IPS DF 6.9 (cell line): Measurements from ENCODE around the gene MLXIP.

ENCODE experiments used
- DNase-seq: peaks from one replicate; pipeline ENCODE4 v3.0.0-alpha.2; 2013; ENCODE audit warnings: low read depth, low spot score
- H3K27ac ChIP-seq: one replicate; pipeline ENCODE4 v1.5.1; 2013; ENCODE audit warnings: low read length, control low read depth
- H3K27me3 ChIP-seq: 2 replicates; pipeline ENCODE4 v1.6.1; 2013; ENCODE audit warnings: mild to moderate bottlenecking, low read length; ENCODE audit not compliant: control insufficient read depth, insufficient read depth
- H3K36me3 ChIP-seq: 2 replicates; pipeline ENCODE4 v1.6.1; 2013; ENCODE audit warnings: low read length; ENCODE audit not compliant: control insufficient read depth, insufficient read depth
- H3K4me1 ChIP-seq: 2 replicates; pipeline ENCODE4 v1.6.1; 2013; ENCODE audit warnings: low read length; ENCODE audit not compliant: control insufficient read depth, insufficient read depth
- H3K4me3 ChIP-seq: 2 replicates; pipeline ENCODE4 v1.5.1; 2013; ENCODE audit warnings: mild to moderate bottlenecking, low read length
- H3K9me3 ChIP-seq: 2 replicates; pipeline ENCODE4 v1.6.1; 2013; ENCODE audit warnings: low read length, inconsistent platforms; ENCODE audit not compliant: control insufficient read depth, insufficient read depth
- WGBS: extraction: QIAGEN DNeasy Blood & Tissue Kit; methylation state at CpG from one replicate; pipeline ENCODE4 v1.1.7; 2013; ENCODE audit warnings: mixed read lengths, missing lambda C conversion rate; ENCODE audit not compliant: insufficient read length, insufficient coverage; 5-methylcytosine and 5-hydroxymethylcytosine counted together

Gene MLXIP

DNA sequence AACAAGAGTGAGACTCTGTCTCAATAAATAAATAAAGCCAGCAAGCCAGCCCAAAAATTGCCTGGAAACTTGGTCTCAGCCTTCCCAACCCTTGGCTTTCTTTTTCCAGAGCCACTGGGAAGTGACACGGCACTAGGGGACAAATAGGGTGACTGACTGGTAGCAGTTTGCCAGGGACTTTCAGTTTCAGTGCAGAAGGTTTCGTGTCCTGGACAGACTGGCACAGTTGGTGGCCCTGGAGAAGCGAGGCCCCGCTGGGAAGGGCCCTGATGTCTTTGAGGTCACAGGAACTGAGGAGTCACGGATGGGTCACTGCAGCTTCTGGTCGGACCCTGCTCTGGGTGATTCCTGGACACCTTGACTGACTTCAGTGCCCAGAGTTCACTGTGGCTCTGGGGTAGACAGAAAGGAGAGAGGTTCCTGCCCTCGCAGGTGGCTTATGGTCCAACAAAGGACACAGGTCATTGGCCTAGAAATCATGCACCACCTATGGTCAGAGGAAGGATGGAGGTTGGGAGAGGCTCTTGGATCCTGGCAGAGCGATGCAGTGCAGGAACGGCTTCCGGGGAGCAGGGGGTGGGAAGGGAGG lies 107.0 kb downstream of the MLXIP start:
- WGBS: no CpG with 5 or more reads among the region's 10 CpGs
- H3K9me3 ChIP-seq: no peaks in the 10 kb centered on the region
- 0 out of 2 replicates have a peak, but pooled peaks cover 1% of the 10 kb centered on the region for H3K4me1 ChIP-seq
- H3K36me3 ChIP-seq: peaks cover 2% of the 10 kb centered on the region; the same call in 1 of the 2 replicates
- H3K27ac ChIP-seq: no peak overlapping the region
- DNase-seq: no peak
- H3K27me3 ChIP-seq: no peaks in the 10 kb centered on the region; the same call in 1 of the 2 replicates
- no peak overlapping the region for H3K4me3 ChIP-seq

DNA sequence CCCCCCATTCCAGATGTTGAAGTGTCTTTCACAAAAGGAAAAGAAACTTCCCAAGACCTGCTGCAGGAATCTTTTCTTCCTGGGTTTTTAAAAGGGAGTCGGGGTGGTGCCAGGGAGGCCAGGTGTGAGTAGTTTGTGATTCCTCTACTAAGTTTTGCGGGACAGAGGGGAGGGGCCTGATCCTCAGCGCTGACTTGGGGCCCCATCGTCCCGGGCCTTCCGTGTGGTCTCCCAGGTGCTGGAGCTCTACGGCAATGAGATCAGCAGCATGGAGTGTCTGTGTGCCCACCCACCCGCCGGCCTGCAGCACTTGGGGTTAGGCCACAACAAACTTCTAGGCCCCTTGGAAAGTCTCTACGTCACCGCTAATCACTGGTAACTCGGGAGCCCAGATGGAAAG lies 108.9 kb downstream of the MLXIP start:
- no peak for DNase-seq
- 0 out of 2 replicates have a peak, but pooled peaks cover 1% of the 10 kb centered on the region for H3K4me1 ChIP-seq
- H3K4me3 ChIP-seq: no peak overlapping the region
- no peaks in the 10 kb centered on the region for H3K9me3 ChIP-seq
- H3K27me3 ChIP-seq: no peaks in the 10 kb centered on the region; the same call in 1 of the 2 replicates
- peaks cover 2% of the 10 kb centered on the region; the same call in 1 of the 2 replicates for H3K36me3 ChIP-seq
- WGBS: no CpG with 5 or more reads among the region's 12 CpGs
- H3K27ac ChIP-seq: no peak overlapping the region

DNA sequence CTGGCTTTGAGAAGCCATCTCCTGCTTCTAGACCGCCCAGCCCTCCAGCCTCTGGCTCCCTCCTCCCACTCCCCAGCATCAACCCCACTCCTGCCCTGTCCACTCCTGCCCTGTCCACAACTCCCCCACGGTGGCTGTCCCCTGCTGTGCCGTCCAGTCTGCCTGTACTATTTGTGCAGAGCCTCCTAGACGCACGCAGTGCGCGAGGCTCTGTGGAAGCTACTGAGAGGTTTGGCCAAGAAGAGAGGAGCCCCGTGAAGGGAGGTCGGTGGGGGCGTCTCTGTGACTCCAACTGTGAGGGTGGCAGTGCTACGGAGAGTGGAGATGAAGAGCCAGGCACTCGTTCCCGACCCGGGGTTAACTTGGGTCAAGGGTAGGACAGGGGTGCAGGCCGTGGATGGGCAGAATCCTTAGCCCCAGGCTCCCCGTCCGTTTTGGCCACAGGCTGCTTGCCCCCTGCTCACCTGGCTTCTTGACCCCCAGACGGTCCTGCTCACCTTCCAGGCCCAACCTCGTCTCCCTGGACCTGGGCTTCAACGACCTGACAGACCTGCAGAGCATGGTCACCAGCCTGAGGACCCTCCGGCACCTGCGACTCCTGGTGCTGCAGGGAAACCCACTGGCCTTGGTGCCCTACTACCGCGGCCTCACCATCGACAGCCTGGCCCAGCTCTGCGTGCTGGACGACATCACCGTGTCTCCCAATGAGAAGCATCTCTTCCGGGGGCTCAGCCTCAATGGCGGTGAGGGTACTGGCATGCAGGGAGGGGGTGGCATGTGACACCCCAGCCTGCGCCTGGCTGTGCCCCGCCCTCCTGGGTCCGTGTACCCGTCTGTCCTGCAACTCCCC lies 111.3 kb downstream of the MLXIP start:
- Histone ChIP-seq H3K27ac (no peak overlapping the region), H3K36me3 (peaks cover 2% of the 10 kb centered on the region; the same call in 1 of the 2 replicates), H3K4me3 (no peak overlapping the region), H3K9me3 (no peaks in the 10 kb centered on the region), H3K4me1 (no peaks in the 10 kb centered on the region), H3K27me3 (no peaks in the 10 kb centered on the region)
- no CpG with 5 or more reads among the region's 34 CpGs for WGBS
- DNase-seq: no peak

DNA sequence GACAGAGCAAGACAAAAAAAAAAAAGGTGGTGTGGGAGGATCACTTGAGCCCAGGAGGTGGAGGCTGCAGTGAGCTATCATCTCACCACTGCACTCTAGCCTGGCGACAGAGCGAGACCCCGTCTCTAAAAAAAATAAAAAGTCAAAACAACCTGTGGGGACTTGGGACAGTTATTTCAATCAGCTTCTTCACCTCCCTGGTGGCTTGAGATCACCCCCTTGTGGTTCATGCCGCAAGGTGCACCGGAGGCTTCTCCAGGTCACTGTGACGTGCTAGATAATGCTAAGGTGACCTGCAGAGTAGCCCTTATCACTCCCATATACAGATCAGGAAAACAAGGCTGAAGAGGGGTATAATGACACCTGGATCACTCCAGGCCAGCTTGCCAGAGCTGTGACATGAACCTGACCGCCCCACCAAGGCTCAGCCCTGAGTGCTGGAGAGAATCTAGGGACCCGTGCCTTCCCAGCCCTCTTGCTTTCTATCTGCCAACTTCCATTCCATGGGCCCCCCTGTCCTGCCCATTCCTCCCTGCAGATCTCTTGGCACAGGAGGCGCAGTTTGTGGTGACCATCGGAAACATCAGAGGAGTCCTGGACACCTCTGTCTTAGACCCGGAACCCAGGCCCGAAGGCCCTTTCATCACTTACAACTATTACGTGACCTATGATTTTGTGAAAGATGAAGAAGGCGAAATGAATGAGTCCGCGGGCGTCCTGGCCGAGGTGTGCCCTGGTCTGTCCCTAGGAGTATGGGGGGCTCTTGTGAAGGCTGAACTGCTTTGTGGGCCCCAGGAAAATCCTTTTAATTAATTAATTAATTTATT lies 112.5 kb downstream of the MLXIP start:
- H3K27ac ChIP-seq: no peak overlapping the region
- WGBS: no CpG with 5 or more reads among the region's 18 CpGs
- peak; percentile 57 for DNase-seq

DNA sequence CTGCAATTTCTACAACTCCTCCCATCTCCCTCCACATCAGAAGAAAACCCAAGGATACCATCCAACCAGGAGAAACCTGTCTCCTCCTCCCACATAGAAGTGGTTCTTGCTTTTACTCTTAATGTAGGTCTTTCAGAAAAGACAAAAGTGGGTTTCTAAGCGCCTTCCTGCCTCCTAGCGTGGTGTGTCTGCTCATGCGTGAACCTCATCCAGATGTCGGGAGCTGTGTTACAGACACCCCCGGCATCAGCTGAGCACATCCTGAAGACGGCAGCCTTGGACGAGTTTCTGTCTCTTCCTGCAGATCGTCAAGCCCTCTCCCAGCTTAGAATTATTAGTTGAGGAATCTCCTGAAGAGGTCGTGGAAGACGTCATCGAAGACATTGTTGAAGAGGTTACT lies 113.9 kb downstream of the MLXIP start:
- no CpG with 5 or more reads among the region's 11 CpGs for WGBS
- DNase-seq: no peak
- peaks cover 2% of the 10 kb centered on the region; the same call in 1 of the 2 replicates for H3K36me3 ChIP-seq
- no peaks in the 10 kb centered on the region for H3K9me3 ChIP-seq
- no peaks in the 10 kb centered on the region for H3K27me3 ChIP-seq
- H3K4me3 ChIP-seq: no peak overlapping the region
- H3K27ac ChIP-seq: no peak overlapping the region
- no peaks in the 10 kb centered on the region for H3K4me1 ChIP-seq

More for the DNA sequence above, 112.5 kb downstream of the MLXIP start:
- Histone ChIP-seq H3K9me3 (no peaks in the 10 kb centered on the region), H3K4me3 (no peak overlapping the region), H3K27me3 (no peaks in the 10 kb centered on the region), H3K4me1 (no peaks in the 10 kb centered on the region), H3K36me3 (peaks cover 2% of the 10 kb centered on the region; the same call in 1 of the 2 replicates)

DNA sequence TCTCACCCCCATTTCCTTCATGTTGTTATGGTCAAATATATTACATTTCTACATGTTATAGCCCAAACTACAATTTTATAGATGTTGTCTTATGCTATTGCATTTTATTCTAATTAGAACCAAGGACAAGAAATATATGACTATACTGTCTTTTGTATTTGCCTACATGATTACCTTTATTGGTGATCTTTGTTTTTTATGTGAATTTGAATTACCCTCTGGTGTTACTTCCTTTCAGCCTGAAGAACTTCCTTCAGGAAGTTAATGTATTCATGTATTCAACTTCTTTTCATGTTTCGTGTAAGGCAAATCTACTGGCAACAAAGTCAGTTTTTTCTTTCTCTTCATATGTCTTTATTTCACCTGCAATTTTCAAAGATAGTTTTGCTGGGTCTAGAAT lies 116.2 kb downstream of the MLXIP start:
- Histone ChIP-seq H3K27me3 (no peaks in the 10 kb centered on the region), H3K36me3 (peaks cover 2% of the 10 kb centered on the region; the same call in 1 of the 2 replicates), H3K9me3 (no peaks in the 10 kb centered on the region), H3K27ac (no peak overlapping the region), H3K4me1 (no peaks in the 10 kb centered on the region), H3K4me3 (no peak overlapping the region)
- WGBS: no CpG with 5 or more reads among the region's 1 CpG
- DNase-seq: no peak

DNA sequence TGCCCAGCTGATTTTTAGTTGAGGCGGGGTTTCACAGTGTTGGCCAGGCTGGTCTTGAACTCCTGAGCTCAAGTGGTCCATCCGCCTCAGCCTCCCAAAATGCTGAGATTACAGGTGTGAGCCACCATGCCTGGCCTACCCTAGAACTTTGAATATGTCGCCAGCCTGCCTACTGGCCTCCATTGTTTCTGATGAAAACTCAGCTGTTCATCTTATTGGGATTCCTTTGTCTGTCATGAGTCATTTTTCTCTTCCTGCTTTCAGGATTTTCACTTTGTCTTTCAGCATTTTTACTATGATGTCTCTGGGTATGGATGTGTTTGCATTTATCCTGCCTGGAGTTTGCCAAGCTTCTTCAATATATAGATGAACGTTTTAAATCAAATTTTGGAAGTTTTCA lies 116.8 kb downstream of the MLXIP start:
- Histone ChIP-seq H3K4me1 (no peaks in the 10 kb centered on the region), H3K27me3 (no peaks in the 10 kb centered on the region), H3K9me3 (no peaks in the 10 kb centered on the region), H3K4me3 (no peak overlapping the region), H3K36me3 (no peaks in the 10 kb centered on the region), H3K27ac (no peak overlapping the region)
- no peak for DNase-seq
- WGBS: no CpG with 5 or more reads among the region's 4 CpGs
